Measurements from ENCODE around the gene NRP1.

Gene NRP1

DNA sequence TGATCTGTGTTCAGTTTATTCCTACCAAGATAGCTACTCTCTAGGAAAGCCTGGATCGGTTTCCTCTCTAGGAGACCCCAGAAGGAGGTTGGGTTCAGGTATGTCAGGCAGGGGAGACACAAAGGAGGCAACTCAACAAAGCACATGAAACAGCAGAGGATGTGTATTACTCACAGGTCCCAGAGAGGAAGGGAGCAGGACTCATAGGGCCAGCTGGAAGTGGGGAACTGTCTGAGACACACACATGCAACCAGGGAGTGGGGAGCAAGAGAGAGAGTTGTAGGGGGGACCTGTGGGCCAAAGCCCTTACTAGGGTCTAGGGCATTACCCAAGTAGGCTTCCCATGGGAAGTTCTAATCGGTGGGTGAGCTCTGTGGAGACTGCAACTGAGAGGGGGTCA lies 10.2 kb upstream of the NRP1 start:
- Histone ChIP-seq H3K18ac (ENCODE audit: low read length) (no peak overlapping the region), H2BK12ac (ENCODE audit: low read length) (no peak overlapping the region), H3K4me1 (ENCODE audit: control insufficient read depth in 1 of 2, insufficient read depth in 2 of 2, low read length in 2 of 2) (no peaks in the 10 kb centered on the region), H3K27me3 (ENCODE audit: insufficient read depth, low read length) (no peaks in the 10 kb centered on the region), H3K14ac (ENCODE audit: low read length) (no peak overlapping the region), H3K4me2 (ENCODE audit: low read length) (no peak overlapping the region), H3K9ac (ENCODE audit: low read length) (no peak overlapping the region), H2AK5ac (ENCODE audit: low read length) (no peak overlapping the region), H3K79me2 (ENCODE audit: control insufficient read depth, insufficient read depth, low read length, poor library complexity) (no peaks in the 10 kb centered on the region), H2AFZ (ENCODE audit: insufficient read depth, low read length, poor library complexity) (no peak overlapping the region), H3K23ac (ENCODE audit: low read length) (no peak overlapping the region), H3K9me3 (ENCODE audit: insufficient read depth, low read depth, low read length) (peaks cover 4% of the 10 kb centered on the region), H2BK120ac (ENCODE audit: insufficient read depth, low read length, poor library complexity) (no peak overlapping the region), H4K8ac (ENCODE audit: low read depth, low read length) (no peak overlapping the region), H3K79me1 (ENCODE audit: low read length) (no peaks in the 10 kb centered on the region), H2BK5ac (ENCODE audit: low read depth, low read length, poor library complexity) (no peak overlapping the region), H3K4ac (ENCODE audit: low read depth, low read length) (no peak overlapping the region), H4K12ac (ENCODE audit: low read depth, low read length) (no peak overlapping the region), H3K36me3 (ENCODE audit: control insufficient read depth in 1 of 2, insufficient read depth in 2 of 2, low read length in 2 of 2) (no peaks in the 10 kb centered on the region), H3K27ac (ENCODE audit: low read depth, low read length) (no peak overlapping the region), H4K91ac (ENCODE audit: low read depth, low read length) (no peak overlapping the region), H3K4me3 (ENCODE audit: low read depth, low read length) (no peak overlapping the region)
- no peak for DNase-seq
- WGBS (ENCODE audit: extremely low coverage, insufficient coverage, insufficient read length): no CpG with 5 or more reads among the region's 2 CpGs

DNA sequence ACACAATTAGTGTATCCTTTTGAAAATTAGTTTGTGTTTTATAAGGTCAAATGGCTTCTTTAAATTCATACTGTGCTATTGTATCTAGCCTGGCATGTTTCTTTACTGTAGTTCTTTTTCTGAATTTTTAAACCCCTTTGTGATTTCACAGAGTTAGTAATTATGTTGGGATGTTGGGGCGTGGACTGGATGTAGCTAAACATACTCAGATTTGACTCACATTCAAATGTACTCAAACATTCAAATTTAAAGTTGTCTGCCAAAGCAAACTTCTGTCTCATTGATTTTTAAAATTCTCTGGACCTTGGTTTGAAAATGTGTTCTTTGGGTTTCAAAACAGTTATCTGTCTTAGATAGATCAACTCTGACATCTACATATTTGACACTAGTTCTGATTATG lies 7.2 kb upstream of the NRP1 start:
- Histone ChIP-seq H4K91ac (ENCODE audit: low read depth, low read length) (no peak overlapping the region), H3K79me1 (ENCODE audit: low read length) (peaks cover 3% of the 10 kb centered on the region), H2BK5ac (ENCODE audit: low read depth, low read length, poor library complexity) (no peak overlapping the region), H3K4ac (ENCODE audit: low read depth, low read length) (no peak overlapping the region), H3K79me2 (ENCODE audit: control insufficient read depth, insufficient read depth, low read length, poor library complexity) (peaks cover 3% of the 10 kb centered on the region), H2AK5ac (ENCODE audit: low read length) (no peak overlapping the region), H3K14ac (ENCODE audit: low read length) (no peak overlapping the region), H2BK12ac (ENCODE audit: low read length) (no peak overlapping the region), H3K9ac (ENCODE audit: low read length) (no peak overlapping the region), H3K27ac (ENCODE audit: low read depth, low read length) (no peak overlapping the region), H3K4me1 (ENCODE audit: control insufficient read depth in 1 of 2, insufficient read depth in 2 of 2, low read length in 2 of 2) (no peaks in the 10 kb centered on the region), H2AFZ (ENCODE audit: insufficient read depth, low read length, poor library complexity) (no peak overlapping the region), H3K18ac (ENCODE audit: low read length) (no peak overlapping the region), H3K36me3 (ENCODE audit: control insufficient read depth in 1 of 2, insufficient read depth in 2 of 2, low read length in 2 of 2) (no peaks in the 10 kb centered on the region), H3K4me3 (ENCODE audit: low read depth, low read length) (no peak overlapping the region), H3K23ac (ENCODE audit: low read length) (no peak overlapping the region), H2BK120ac (ENCODE audit: insufficient read depth, low read length, poor library complexity) (no peak overlapping the region), H4K8ac (ENCODE audit: low read depth, low read length) (no peak overlapping the region), H3K4me2 (ENCODE audit: low read length) (no peak overlapping the region), H3K27me3 (ENCODE audit: insufficient read depth, low read length) (no peaks in the 10 kb centered on the region), H3K9me3 (ENCODE audit: insufficient read depth, low read depth, low read length) (peaks cover 4% of the 10 kb centered on the region), H4K12ac (ENCODE audit: low read depth, low read length) (no peak overlapping the region)
- WGBS (ENCODE audit: extremely low coverage, insufficient coverage, insufficient read length): no CpG with 5 or more reads among the region's 1 CpG
- no peak for DNase-seq

DNA sequence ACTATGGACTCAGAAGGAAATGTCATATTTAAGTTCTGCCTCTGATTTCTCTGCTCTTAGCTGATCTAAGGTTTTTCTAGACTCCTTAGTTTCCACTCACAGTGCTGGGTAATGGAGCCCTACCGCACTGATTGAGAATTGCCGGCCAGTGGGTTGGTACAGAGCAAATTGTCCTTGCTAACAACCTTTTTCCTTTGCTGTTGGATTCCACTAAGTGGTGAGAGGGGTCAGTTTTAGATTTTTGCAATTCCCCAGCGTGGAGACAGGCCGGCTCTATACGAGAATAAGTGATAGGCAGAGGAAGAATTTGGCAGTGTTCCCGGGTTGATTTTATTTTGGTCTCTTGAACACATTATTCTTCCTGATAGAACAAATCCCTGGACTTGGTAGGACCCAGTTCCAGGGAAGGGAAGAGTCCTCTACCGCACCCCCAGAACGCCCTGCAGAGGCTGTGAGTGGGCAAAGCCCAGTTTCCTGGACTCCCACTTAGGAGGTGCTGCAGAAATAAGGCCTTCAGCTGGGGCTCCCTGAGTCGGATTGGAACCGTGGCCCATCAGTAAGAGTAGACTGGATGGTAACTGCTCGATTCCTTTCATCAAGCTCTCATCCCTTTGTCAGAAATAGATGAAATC lies 3.0 kb upstream of the NRP1 start:
- H3K27me3 ChIP-seq (ENCODE audit: insufficient read depth, low read length): no peaks in the 10 kb centered on the region
- H2AFZ ChIP-seq (ENCODE audit: insufficient read depth, low read length, poor library complexity): no peak overlapping the region
- H2BK5ac ChIP-seq (ENCODE audit: low read depth, low read length, poor library complexity): no peak overlapping the region
- H2BK120ac ChIP-seq (ENCODE audit: insufficient read depth, low read length, poor library complexity): no peak overlapping the region
- DNase-seq: peak in 1 of 2 donors; percentile 18
- H3K4me1 ChIP-seq (ENCODE audit: control insufficient read depth in 1 of 2, insufficient read depth in 2 of 2, low read length in 2 of 2): peaks cover 4 to 5% of the 10 kb centered on the region in 2 experiments
- H3K14ac ChIP-seq (ENCODE audit: low read length): no peak overlapping the region
- H2BK12ac ChIP-seq (ENCODE audit: low read length): no peak overlapping the region
- H3K79me2 ChIP-seq (ENCODE audit: control insufficient read depth, insufficient read depth, low read length, poor library complexity): peaks cover 25% of the 10 kb centered on the region
- H3K9me3 ChIP-seq (ENCODE audit: insufficient read depth, low read depth, low read length): no peaks in the 10 kb centered on the region
- H3K9ac ChIP-seq (ENCODE audit: low read length): no peak overlapping the region
- H3K27ac ChIP-seq (ENCODE audit: low read depth, low read length): no peak overlapping the region
- no peak overlapping the region for H3K23ac ChIP-seq (ENCODE audit: low read length)
- H3K4ac ChIP-seq (ENCODE audit: low read depth, low read length): no peak overlapping the region
- no peaks in the 10 kb centered on the region for H3K36me3 ChIP-seq (ENCODE audit: control insufficient read depth in 1 of 2, insufficient read depth in 2 of 2, low read length in 2 of 2)
- no peak overlapping the region for H4K8ac ChIP-seq (ENCODE audit: low read depth, low read length)
- no peak overlapping the region for H3K18ac ChIP-seq (ENCODE audit: low read length)
- peak overlapping the region; percentile 98 for H3K4me2 ChIP-seq (ENCODE audit: low read length)
- no peak overlapping the region for H4K12ac ChIP-seq (ENCODE audit: low read depth, low read length)
- no peak overlapping the region for H3K4me3 ChIP-seq (ENCODE audit: low read depth, low read length)
- H4K91ac ChIP-seq (ENCODE audit: low read depth, low read length): peak overlapping the region; percentile 58
- no peak overlapping the region for H2AK5ac ChIP-seq (ENCODE audit: low read length)
- no CpG with 5 or more reads among the region's 11 CpGs for WGBS (ENCODE audit: extremely low coverage, insufficient coverage, insufficient read length)
- peaks cover 27% of the 10 kb centered on the region for H3K79me1 ChIP-seq (ENCODE audit: low read length)

DNA sequence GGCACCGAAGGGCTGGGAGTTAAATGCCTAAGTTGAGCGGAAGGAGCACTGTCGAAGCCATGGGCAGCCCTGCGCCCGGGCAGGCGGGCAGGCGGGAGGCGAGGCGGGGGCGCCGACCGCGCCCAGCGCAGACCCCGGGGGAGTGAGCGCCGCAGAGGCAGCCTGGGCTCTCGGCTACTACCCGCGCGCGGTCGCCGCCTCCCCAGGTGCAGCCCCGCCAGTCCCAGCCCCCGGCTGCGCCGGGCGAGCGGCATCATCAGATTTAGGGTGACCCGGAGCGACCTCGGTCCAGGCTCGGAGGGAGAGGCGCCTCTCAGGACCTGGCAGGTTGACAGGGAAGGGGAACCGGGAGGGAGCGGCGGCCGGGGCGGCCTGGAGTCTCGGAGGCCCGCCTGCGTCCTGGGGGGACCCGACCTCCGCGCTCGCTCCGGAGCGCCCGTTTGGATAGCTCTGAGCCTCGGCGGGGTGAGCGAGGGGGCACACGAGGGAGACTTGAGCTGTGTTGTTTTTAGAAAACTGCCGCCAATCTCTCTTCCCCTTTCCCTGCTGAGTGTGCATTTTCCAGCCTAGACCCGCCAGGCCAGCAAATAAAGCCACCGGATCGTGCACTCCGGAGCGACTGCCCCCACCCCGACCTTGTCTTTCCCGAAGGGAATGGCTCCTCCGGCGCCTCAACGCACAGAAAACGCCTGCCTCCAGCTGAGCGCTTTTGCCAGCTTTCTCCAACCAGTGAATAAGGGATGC lies 2.3 kb upstream of the NRP1 start:
- peak in 1 of 2 donors; percentile 11 for DNase-seq
- Histone ChIP-seq H3K27ac (ENCODE audit: low read depth, low read length) (no peak overlapping the region), H4K12ac (ENCODE audit: low read depth, low read length) (no peak overlapping the region), H2AK5ac (ENCODE audit: low read length) (no peak overlapping the region), H3K4ac (ENCODE audit: low read depth, low read length) (peak overlapping the region; percentile 34), H2BK5ac (ENCODE audit: low read depth, low read length, poor library complexity) (no peak overlapping the region), H3K4me1 (ENCODE audit: control insufficient read depth in 1 of 2, insufficient read depth in 2 of 2, low read length in 2 of 2) (peaks cover 4 to 5% of the 10 kb centered on the region in 2 experiments), H4K91ac (ENCODE audit: low read depth, low read length) (peak overlapping the region; percentile 58), H4K8ac (ENCODE audit: low read depth, low read length) (peak overlapping the region; percentile 70), H3K18ac (ENCODE audit: low read length) (peak overlapping the region; percentile 87), H3K9me3 (ENCODE audit: insufficient read depth, low read depth, low read length) (no peaks in the 10 kb centered on the region), H3K79me2 (ENCODE audit: control insufficient read depth, insufficient read depth, low read length, poor library complexity) (peaks cover 25% of the 10 kb centered on the region), H3K23ac (ENCODE audit: low read length) (no peak overlapping the region), H2AFZ (ENCODE audit: insufficient read depth, low read length, poor library complexity) (peak overlapping the region; percentile 74), H3K27me3 (ENCODE audit: insufficient read depth, low read length) (no peaks in the 10 kb centered on the region), H2BK12ac (ENCODE audit: low read length) (peak overlapping the region; percentile 40), H3K36me3 (ENCODE audit: control insufficient read depth in 1 of 2, insufficient read depth in 2 of 2, low read length in 2 of 2) (no peaks in the 10 kb centered on the region), H3K79me1 (ENCODE audit: low read length) (peaks cover 27% of the 10 kb centered on the region), H2BK120ac (ENCODE audit: insufficient read depth, low read length, poor library complexity) (peak overlapping the region; percentile 73), H3K14ac (ENCODE audit: low read length) (peak overlapping the region; percentile 47), H3K4me3 (ENCODE audit: low read depth, low read length) (peak overlapping the region; percentile 81), H3K4me2 (ENCODE audit: low read length) (peak overlapping the region; percentile 98), H3K9ac (ENCODE audit: low read length) (peak overlapping the region; percentile 5)
- no CpG with 5 or more reads among the region's 67 CpGs for WGBS (ENCODE audit: extremely low coverage, insufficient coverage, insufficient read length)
